Hepatocyte (in vitro differentiated cells): ENCODE measurements around the gene SHISAL2A.

Experiments used
- EZH2phosphoT487 ChIP-seq: fragments of 200-600 bp; sonication (generic); IDR thresholded peaks from one replicate; pipeline ENCODE4 v1.6.1; 2018; ENCODE audit warnings: antibody characterized with exemption, mild to moderate bottlenecking, low read depth, moderate library complexity; ENCODE audit not compliant: unreplicated experiment, severe bottlenecking
- TF ChIP-seq, protein P1 (sequence below): fragments of 200-600 bp; sonication (generic); IDR thresholded peaks from 2 replicates; pipeline ENCODE4 v1.5.1; 2016; ENCODE audit warnings: antibody characterized with exemption, mild to moderate bottlenecking; ENCODE audit not compliant: poor library complexity

DNA sequence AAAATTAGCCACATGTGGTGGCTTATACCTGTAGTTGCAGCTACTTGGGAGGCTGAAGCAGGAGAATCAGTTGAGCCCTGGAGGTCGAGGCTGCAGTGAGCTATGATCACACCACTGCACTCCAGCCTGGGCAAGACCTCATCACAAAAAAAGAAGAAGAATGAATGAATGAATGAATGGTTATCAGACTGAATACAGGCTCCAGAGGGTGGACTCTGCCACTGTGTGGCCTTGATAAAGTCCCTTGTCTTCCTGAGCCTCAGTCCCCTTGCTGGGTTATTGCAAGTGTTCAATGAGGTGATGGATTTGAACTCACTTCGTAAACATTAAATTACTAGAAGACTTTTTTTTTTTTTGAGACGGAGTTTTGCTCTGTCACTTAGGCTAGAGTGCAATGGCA, 24.7 kb downstream of the SHISAL2A start:
- TF ChIP-seq, protein P1, sequence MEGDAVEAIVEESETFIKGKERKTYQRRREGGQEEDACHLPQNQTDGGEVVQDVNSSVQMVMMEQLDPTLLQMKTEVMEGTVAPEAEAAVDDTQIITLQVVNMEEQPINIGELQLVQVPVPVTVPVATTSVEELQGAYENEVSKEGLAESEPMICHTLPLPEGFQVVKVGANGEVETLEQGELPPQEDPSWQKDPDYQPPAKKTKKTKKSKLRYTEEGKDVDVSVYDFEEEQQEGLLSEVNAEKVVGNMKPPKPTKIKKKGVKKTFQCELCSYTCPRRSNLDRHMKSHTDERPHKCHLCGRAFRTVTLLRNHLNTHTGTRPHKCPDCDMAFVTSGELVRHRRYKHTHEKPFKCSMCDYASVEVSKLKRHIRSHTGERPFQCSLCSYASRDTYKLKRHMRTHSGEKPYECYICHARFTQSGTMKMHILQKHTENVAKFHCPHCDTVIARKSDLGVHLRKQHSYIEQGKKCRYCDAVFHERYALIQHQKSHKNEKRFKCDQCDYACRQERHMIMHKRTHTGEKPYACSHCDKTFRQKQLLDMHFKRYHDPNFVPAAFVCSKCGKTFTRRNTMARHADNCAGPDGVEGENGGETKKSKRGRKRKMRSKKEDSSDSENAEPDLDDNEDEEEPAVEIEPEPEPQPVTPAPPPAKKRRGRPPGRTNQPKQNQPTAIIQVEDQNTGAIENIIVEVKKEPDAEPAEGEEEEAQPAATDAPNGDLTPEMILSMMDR: no peak
- no peak for TF ChIP-seq EZH2phosphoT487
